ENCODE results near the gene FSIP1.

Gene FSIP1

DNA sequence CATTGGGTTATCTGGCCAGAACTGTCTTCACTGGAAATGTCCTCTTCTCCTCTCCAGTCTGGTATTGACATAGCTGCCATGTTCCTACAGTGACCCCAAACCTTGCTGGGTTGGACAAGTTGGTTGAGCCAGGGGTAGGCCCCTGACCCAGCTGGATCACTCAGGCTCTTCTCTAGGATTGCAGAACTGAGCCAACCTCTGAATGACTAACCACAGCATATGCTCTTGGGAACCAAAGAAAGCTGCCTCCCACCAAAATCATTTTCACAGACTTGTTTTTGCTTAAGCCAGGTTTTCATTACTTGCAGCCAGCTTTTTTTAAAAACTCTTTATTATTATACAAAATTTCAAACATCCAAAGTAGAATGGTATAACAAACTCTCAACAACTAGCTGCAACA lies 41.4 kb downstream of the FSIP1 start:
- no peak overlapping the region for H3K4me3 ChIP-seq (ENCODE audit: low read length)
- TF ChIP-seq, protein P1, sequence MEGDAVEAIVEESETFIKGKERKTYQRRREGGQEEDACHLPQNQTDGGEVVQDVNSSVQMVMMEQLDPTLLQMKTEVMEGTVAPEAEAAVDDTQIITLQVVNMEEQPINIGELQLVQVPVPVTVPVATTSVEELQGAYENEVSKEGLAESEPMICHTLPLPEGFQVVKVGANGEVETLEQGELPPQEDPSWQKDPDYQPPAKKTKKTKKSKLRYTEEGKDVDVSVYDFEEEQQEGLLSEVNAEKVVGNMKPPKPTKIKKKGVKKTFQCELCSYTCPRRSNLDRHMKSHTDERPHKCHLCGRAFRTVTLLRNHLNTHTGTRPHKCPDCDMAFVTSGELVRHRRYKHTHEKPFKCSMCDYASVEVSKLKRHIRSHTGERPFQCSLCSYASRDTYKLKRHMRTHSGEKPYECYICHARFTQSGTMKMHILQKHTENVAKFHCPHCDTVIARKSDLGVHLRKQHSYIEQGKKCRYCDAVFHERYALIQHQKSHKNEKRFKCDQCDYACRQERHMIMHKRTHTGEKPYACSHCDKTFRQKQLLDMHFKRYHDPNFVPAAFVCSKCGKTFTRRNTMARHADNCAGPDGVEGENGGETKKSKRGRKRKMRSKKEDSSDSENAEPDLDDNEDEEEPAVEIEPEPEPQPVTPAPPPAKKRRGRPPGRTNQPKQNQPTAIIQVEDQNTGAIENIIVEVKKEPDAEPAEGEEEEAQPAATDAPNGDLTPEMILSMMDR (conservative IDR thresholded peaks at IDR 0.05; ENCODE audit: low read depth, low read length): no peak
- DNase-seq (ENCODE audit: low read depth): no peak

DNA sequence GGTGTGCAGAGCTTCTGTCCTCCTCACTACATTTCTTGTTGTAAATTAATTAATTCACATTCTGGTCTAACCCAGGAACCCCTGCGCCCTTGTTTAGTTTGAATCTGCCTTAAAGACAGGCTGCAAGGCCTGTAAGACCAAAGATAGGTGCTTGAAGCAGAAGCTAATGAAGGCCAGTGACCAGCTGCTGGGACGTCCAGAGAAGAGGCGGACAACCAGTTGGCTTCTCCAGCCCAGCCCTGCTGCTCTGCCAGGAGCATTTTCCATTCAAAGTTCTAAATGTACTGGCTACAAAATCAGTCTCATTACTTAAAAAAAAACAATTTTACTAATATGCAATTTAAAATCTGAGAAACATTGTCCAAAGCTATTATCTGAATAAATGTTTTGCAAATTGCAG lies 43.6 kb downstream of the FSIP1 start:
- no peak for DNase-seq (ENCODE audit: low read depth)
- no peak overlapping the region for H3K4me3 ChIP-seq (ENCODE audit: low read length)
- TF ChIP-seq, protein P1 (conservative IDR thresholded peaks at IDR 0.05; ENCODE audit: low read depth, low read length): no peak

DNA sequence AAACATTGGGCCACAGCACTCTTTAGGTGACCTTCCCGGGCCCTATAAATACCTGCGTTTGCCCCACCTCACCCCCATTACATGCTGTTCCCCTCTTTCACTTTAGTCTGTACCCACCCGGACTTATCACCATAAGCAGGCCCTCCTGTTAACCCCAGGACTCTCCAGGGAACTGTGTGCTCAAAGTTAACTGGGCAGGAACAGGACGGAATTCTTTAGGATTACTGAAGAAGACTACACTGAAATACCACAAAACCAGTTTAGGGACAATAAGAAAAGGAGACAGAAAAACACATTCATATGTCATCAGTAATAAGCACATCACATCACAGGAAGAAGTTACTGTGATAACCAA lies 45.5 kb downstream of the FSIP1 start:
- DNase-seq (ENCODE audit: low read depth): no peak
- no peak overlapping the region for H3K4me3 ChIP-seq (ENCODE audit: low read length)
- TF ChIP-seq, protein P1 (conservative IDR thresholded peaks at IDR 0.05; ENCODE audit: low read depth, low read length): no peak

DNA sequence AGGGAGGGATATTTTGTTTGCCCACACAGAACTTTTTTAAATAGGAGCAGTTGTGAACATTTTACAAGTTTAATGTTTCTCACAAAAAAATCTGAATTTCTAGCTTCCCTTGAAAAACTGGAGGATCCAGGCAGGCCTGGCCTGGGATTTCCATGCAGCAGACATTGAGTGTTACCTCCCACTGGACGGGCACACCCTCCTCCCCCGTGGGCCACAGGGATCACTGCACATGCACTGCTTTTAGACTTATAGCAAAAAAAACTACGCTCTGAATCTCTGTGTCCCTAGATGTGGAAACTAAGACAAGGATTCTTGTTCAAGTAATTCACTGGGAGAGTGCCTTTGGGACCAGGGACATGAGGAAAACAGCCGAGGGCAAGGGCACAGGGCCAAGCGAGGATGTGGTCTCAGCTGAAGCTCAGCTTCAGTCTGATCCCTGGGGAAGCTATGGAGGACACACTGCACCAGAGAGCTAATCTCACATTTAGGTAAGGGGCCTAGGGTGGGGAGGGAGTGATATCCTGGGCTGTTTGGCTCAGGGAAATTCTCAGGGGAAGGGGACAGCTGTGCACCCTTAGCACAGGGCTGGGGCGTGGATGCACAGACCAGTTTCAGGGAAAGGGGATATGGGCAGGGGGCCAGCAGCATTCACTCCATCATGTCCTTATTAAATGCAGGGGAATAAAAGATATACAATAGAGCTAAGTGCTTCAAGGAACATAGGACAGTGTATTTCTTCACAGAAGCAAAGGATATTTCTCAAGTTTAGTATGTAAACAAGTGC lies 46.0 kb downstream of the FSIP1 start:
- no peak for DNase-seq (ENCODE audit: low read depth)
- TF ChIP-seq, protein P1 (conservative IDR thresholded peaks at IDR 0.05; ENCODE audit: low read depth, low read length): no peak

DNA sequence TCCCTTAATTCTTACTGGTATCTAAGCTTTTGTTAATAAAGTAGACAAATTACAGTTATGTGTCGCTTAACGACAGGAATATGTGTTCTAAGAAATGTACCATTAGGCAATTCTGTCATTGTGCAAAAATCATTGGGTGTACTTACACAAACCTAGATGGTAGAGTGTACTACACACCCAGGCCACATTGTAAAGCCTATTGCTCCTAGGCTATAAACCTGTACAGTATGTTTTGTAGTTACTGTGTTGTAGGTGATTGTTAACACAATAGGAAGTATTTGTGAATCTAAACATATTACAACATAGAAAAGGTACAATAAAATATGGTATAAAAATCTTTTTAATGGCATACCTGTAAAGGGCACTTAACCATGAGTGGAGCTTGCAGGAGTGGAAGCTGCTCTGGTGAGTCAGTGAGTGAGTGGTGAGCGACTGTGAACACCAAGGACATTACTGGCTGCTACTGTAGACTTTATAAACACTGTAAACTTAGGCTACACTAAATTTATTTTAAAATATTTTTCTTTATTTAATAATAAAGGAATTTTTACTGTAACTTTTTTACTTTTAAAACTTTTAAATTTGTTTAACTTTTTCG lies 47.4 kb downstream of the FSIP1 start:
- TF ChIP-seq, protein P1 (conservative IDR thresholded peaks at IDR 0.05; ENCODE audit: low read depth, low read length): no peak
- H3K4me3 ChIP-seq (ENCODE audit: low read length): no peak overlapping the region
- DNase-seq (ENCODE audit: low read depth): no peak

More for the DNA sequence above, 46.0 kb downstream of the FSIP1 start:
- no peak overlapping the region for H3K4me3 ChIP-seq (ENCODE audit: low read length)

DNA sequence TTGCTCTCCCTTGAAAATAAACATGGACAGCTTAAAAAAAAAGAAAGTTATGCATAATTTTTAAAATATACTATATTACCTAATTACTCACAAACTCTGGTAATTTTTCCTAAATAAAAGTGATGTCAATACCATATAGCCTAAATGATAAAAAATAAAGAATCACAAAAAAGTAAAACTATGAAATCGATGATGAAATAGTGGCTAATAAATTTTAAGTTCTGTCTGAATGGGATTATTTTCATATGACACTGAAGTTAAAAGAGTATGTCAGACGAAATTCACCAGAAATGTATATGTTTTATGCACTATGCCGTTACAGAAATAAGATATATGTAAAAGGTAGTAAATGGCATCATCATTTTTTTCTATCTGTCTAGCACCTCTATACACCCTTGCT lies 51.4 kb downstream of the FSIP1 start:
- DNase-seq (ENCODE audit: low read depth): no peak
- TF ChIP-seq, protein P1 (conservative IDR thresholded peaks at IDR 0.05; ENCODE audit: low read depth, low read length): no peak
- no peak overlapping the region for H3K4me3 ChIP-seq (ENCODE audit: low read length)

DNA sequence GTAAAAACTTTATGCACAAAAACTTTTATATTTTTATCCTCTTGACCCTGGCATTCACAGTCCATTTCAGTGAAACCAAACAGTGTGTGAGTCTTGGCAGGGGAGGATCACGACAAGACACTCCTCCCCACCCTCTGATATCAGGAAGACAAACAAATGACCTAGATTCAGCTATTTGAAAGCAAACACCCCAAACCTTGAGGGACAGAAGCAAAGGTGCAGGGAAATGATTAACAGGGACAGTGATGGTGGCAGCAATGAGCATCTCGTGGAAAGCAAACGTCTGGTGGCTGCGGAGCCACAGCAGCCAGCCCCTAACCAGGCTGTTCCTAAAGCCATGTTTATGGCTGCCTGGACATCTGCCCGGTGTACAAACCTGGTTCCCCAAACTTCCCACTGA lies 52.1 kb downstream of the FSIP1 start:
- TF ChIP-seq, protein P1 (conservative IDR thresholded peaks at IDR 0.05; ENCODE audit: low read depth, low read length): no peak
- DNase-seq (ENCODE audit: low read depth): no peak
- no peak overlapping the region for H3K4me3 ChIP-seq (ENCODE audit: low read length)
